ENCODE data around the gene SYPL1.

The SYPL1 gene

DNA sequence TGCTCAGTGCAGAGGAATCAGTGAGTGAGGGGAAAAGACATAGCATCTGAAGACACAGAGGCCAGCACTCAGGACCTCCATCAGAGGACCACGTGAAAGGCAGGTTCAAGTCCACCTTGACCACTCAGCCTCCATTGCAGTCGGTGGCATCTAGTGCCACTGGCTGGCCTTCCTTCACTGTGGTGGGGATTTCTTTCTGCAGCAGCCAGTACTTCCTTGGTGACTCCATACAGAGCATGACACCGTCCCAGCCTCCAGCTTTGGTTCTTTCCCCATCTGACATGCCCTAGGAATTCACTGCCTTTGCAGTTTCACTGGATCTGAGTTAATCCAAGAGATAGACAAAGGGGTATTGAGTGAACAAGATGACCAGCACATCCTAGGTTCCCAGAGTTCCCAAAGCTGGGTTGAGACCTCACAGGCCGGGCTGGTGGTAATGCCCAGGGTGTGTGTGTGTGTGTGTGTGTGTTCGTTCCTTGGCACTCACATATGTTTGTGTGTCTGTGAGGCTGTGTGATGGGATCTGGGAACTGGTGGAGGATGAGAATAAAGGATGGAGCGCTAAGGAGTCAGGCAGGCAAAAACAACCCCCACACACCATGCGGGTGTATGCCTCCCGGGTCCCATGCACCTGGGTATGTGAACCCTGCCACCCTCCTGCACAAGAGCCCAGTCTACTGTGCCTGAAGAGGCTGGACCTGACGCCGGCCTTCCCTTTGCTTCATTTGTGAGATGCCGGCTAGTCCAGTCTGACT is 57.8 kb downstream of the SYPL1 start:
- DNase-seq (ENCODE audit: low read depth in 2 of 3, low spot score in 2 of 3) = no peak

DNA sequence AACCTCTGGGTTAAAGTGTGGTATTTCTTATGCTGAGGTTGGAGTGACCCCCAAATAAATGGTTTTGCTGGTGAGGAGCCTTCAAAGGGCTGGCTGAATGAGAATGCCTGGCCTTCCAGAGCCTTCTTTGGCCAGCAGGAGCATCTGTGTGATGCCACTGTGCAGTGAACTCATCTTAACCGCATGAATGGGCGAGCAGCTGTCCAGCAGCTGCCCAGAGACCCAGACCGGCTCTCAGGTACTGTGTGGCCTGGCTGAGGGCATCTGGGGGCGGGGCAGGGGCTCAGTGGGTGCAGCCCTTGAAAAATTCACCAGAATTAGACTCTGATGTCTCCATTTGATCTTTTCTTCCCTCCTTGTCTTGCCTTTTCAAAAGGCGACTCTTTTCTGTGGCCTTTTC is 59.0 kb downstream of the SYPL1 start:
- DNase-seq (ENCODE audit: low read depth in 2 of 3, low spot score in 2 of 3) = no peak

DNA sequence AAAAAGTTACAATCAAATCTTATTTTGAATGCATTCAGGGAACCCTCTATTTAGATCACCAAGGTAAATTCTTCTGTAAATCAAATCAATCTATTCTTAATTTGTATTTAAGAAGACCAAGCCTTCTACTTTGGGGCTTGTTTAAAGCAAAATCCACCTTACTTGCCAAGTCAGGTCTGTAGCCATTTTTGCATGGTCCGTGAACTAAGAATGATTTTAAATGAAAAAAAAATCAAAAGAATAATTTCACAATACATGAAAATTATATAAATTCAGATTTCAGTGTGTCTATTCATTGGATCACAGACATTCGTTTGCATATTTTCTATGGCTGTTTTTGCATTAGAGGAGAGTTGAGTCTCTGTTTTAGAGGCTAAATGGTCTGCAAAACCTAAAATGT is 59.4 kb downstream of the SYPL1 start:
- DNase-seq (ENCODE audit: low read depth in 2 of 3, low spot score in 2 of 3) = no peak

DNA sequence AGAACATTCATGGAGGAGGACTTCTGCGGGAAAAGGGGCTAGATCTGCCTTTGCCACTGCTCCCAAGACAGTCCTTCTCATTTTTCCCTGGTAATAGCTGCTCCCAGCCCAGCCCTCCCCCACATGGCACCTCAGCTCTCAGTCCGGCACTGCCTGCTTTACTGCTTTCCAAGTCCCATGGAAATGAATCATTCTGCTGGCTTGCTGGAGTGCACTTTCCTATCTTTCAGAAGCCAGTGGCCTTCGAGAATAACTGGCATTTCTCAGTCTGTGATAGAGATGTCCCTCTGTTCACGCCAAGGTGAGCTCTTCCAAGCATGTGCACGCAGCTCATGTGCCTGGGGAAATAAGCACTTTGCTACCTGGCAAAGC is 61.4 kb downstream of the SYPL1 start:
- no peak for DNase-seq (ENCODE audit: low read depth in 2 of 3, low spot score in 2 of 3)

DNA sequence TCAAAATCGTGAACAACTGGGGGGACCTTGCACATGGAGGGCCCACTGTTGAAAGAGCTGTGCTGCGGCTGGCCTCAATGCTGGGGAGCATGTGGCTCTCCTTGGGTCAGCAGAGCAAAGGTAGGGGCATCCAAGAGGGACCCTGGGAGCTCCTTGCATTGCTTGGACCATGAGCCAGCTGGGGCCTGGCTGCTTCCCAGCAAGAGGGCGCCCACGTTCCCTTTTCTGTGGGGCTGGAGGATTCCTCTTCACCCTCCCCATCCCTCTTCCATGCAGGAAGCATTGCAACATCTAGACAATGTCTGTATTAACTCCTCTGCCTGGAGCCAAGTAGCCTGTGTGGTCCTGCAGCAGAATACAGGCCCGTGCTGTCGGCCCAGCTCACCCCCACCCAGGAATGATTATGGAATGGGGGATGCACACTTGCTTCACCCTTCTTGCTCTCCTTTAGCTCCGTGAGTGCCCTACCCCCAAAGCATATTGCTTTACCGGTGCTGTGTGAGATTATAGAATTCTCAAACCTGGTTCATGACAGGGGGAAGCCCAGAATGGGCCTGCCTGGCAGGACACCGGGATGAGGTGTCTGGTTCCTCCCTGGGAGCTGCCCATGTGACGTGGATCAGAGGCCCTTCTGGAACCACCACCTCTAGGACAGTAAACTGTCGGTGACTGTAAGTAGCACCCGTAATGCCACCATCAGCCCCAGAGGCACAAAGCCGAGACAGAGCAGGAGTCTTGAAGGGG is 61.9 kb downstream of the SYPL1 start:
- no peak for DNase-seq (ENCODE audit: low read depth in 2 of 3, low spot score in 2 of 3)

DNA sequence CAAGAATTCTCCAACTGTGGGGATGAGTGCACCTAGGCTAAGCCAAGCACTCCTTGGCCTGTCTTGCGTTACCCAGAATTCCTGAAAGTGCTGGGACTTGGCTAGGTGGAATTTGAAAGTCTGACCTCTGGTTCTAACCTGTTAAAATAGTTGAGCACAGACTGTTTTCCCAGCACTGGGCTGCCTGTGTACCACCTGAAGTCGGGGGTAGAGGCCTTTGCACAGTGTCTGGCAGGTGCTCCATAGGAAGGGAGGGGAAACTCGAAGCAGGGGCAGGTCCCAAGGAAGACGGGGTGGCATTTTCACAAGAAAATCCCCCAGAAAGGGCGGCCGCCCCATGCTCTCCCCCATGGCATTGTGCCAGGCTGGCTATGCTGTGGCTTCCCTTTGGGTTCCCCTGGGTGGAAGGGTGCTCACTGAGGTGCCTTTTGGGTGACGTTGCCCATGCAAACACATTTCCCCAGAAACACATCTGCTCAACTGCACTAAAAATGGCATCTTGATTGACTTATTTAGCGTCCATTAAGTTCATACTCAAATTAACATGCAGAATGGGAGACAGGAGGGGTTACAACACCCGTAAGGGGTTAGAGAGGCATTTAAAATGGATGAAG is 62.9 kb downstream of the SYPL1 start:
- no peak for DNase-seq (ENCODE audit: low read depth in 2 of 3, low spot score in 2 of 3)

DNA sequence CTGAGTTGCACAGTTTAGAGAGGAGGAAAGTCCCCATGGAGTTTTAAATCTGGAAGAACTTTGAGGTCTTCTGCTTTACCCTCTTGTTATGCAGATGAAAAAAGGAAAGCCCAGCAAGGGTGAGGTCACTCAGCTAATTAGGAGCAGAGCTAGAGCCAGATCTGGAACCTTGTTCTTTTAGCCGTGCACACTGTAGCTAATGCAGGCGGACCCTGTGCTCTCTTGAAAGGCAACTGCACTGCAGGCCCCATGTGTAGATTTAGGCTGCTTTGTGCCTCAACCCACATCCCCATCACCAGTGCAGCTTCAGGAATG is 63.4 kb downstream of the SYPL1 start:
- DNase-seq (ENCODE audit: low read depth in 2 of 3, low spot score in 2 of 3) = no peak

DNA sequence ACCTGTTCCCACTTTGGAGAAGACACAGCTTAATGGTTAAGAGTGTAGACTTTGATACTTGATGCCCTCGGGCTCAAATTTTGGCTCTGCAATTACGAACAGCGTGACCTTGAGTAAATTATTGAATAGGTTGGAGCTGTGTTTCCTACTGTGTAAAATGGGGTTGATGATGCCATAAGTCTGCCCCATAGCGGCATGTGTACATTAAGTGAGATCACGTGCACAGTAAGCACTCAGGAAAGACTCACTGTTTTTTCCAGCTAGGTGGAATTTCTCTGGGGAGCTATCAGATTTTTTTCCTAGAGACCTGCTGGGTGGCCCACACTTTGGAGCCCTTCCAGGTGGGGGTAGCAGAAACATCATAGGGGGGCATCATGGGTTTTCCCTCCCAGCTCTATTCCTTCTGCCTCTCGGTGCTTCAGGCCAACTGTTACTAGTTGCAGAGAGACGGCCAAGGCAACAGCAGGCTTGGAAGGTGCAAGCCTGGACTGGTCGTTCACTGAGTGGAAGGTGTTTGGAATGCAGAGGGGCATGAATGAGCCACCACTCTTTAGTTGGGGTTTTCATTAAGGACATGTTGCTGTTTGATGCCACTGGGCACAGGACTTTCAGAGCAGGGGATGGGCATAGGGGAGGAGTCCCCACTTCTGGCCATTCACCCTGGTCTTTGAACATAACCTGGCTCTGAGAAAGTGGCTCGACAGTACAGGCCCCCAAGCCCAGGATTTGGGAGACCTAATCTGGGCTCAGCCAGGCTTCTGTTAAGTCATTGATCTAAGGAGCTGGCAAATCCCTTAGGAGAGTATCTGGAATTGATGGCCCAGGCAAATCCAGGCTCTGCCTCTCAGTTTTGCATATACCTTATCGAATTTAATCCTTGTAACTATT is 64.0 kb downstream of the SYPL1 start:
- DNase-seq (ENCODE audit: low read depth in 2 of 3, low spot score in 2 of 3) = no peak

DNA sequence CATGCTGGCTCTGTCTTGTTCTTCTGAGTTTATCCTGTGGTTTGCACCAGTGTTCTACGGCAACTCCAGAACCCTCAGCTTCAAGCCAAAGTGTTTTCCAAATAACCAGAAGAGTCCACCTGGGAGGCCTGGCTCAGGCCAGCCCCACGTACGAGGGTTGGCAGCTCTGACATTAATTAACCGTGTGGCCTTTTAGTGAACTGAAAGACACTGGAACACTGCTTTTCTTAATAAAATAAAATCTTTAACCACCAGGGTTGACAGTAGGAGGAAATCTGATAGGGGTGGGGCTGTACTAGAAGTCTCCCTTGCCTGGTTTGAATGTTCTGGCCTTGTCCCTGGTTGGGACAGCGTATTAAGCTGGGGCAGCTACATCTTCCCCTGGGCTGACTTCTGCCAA is 64.9 kb downstream of the SYPL1 start:
- DNase-seq (ENCODE audit: low read depth in 2 of 3, low spot score in 2 of 3) = no peak

DNA sequence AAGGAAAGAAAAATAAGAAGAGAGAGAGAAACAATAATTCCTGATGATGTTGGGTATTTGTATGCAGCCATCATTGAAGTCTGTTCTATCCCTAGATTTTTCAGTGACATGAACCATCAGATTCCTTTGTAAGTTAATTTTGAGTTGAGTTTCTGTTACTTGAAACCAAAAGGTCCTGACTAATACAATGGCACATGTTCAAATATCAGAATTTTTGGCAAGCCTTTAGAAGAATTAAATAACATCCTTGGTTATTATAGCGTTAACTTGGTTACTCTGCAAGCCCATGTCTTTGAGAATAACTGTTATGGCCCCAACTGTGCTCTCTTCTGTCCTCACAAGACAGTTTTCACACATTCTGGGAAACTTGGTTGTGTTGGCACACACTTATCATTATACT is 66.5 kb downstream of the SYPL1 start:
- DNase-seq (ENCODE audit: low read depth in 2 of 3, low spot score in 2 of 3) = no peak

DNA sequence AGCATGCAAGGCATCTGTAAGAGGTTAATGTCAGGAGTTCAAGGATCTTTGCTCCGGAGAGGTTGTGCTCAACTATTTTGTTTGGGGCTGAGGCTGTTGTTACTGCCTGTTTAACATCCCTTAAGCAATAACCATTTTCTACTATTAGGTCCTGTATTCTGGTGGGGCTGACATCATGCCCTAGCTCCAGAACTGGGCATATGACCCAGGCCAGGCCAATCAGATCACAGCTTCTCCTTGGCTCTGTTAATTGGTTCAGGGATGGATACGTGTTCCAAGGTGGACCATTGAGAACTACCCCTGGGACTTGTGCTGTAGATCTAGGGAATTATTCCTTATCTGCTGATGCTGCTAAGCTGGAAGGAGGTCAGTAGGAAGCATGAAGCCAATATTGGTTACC is 67.0 kb downstream of the SYPL1 start:
- DNase-seq (ENCODE audit: low read depth in 2 of 3, low spot score in 2 of 3) = no peak

DNA sequence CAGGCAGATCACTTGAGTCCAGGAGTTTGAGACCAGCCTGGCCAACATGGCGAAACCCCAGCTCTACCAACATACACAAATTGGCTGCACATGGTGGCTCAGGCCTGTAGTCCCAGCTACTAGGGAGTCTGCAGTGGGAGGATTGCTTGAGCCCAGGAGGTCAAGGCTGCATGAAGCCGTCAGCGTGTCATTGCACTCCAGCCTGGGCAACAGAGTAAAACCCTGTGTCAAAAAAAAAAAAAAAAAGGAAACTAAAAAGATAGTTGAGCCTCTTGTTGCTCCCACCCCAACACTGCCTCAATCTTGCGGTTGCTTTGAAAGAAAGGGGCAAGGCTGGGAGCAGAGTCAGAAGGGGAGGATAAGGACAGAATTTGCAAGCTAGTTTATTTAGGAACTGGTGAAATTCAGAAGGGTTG is 69.9 kb downstream of the SYPL1 start:
- no peak for DNase-seq (ENCODE audit: low read depth in 2 of 3, low spot score in 2 of 3)

DNA sequence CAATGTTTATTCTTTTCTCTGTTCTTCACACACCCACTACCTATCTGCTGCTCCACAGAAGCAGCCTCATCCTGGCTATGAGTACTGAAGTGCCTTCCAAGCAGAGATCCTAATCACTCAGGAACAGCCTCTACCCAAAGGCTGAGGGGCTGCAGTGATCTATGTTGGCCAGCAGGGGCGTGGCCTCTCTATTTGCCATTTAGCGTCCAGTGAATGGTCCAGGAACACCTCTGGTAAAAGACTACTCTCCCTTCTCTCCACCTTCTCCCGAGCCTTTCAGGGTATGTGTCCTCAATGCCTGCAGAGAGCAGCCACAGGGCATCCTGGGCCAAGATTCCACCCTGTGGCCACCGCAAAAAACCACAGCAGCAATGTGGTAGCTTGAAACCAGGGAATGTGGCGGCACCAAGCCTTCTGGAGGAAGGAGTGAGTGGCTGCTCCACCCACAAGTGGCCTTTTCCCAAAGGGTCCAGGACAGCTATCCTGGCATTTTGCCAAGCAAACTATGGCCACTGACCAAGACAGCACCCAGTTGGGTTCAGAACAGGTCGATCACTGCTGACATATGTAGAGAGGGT is 70.9 kb downstream of the SYPL1 start:
- no peak for DNase-seq (ENCODE audit: low read depth in 2 of 3, low spot score in 2 of 3)

Measured in activated CD8-positive, alpha-beta memory T cell treated with anti-CD3 and anti-CD28 coated beads for 48 hours (primary cell).